ENCODE measurements around the gene ZNF407. TPM values are rescaled to one million over a fixed set of nuclear protein-coding genes. Genes with fewer than 3 reads are reported as not detected.

ZNF407 gene
- total and polyA plus RNA-seq, 3 donors from 2014 or later = 10.9 to 35.9 (median 30.8) TPM

- H3K4me1 ChIP-seq = no peaks in the 10 kb centered on the region
- TF ChIP-seq, protein P1, sequence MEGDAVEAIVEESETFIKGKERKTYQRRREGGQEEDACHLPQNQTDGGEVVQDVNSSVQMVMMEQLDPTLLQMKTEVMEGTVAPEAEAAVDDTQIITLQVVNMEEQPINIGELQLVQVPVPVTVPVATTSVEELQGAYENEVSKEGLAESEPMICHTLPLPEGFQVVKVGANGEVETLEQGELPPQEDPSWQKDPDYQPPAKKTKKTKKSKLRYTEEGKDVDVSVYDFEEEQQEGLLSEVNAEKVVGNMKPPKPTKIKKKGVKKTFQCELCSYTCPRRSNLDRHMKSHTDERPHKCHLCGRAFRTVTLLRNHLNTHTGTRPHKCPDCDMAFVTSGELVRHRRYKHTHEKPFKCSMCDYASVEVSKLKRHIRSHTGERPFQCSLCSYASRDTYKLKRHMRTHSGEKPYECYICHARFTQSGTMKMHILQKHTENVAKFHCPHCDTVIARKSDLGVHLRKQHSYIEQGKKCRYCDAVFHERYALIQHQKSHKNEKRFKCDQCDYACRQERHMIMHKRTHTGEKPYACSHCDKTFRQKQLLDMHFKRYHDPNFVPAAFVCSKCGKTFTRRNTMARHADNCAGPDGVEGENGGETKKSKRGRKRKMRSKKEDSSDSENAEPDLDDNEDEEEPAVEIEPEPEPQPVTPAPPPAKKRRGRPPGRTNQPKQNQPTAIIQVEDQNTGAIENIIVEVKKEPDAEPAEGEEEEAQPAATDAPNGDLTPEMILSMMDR (IDR thresholded peaks at IDR 0.05) = no peak
- TF ChIP-seq POLR2A (IDR thresholded peaks at IDR 0.05) = no peak
- no peaks in the 10 kb centered on the region for H3K36me3 ChIP-seq (ENCODE audit: low read depth, missing control alignments)
- 60 to 81% methylated on average over 4 of the region's 4 CpGs for WGBS, 2 donors
- DNase-seq = no peak
- no peaks in the 10 kb centered on the region for H3K9me3 ChIP-seq
- intact Hi-C loops (cut with DNase I; ENCODE audit: low total_unique reads) = no loop called here
- H3K4me3 ChIP-seq = no peak overlapping the region
- no peaks in the 10 kb centered on the region for H3K27me3 ChIP-seq
- no peak overlapping the region for H3K27ac ChIP-seq
Observed at GRCh38 chr18:74570266-74570665, 27.4 kb upstream of the ZNF407 start.

GRCh38 chr18:74571895-74572680 lies 25.6 kb upstream of the ZNF407 start:
- no peaks in the 10 kb centered on the region for H3K27me3 ChIP-seq
- H3K4me1 ChIP-seq = no peaks in the 10 kb centered on the region
- no peaks in the 10 kb centered on the region for H3K9me3 ChIP-seq
- DNase-seq = no peak
- TF ChIP-seq, protein P1 (IDR thresholded peaks at IDR 0.05) = no peak
- no peak for TF ChIP-seq POLR2A (IDR thresholded peaks at IDR 0.05)
- intact Hi-C loops (cut with DNase I; ENCODE audit: low total_unique reads) = no loop called here
- no peak overlapping the region for H3K4me3 ChIP-seq
- 83 to 85% methylated on average over 12 of the region's 12 CpGs for WGBS, 2 donors
- no peaks in the 10 kb centered on the region for H3K36me3 ChIP-seq (ENCODE audit: low read depth, missing control alignments)
- H3K27ac ChIP-seq = no peak overlapping the region

GRCh38 chr18:74573053-74573452 lies 24.6 kb upstream of the ZNF407 start:
- TF ChIP-seq, protein P1 (IDR thresholded peaks at IDR 0.05) = no peak
- TF ChIP-seq POLR2A (IDR thresholded peaks at IDR 0.05) = no peak
- intact Hi-C loops (cut with DNase I; ENCODE audit: low total_unique reads) = no loop called here
- no peak for DNase-seq
- Histone ChIP-seq H3K27me3 (no peaks in the 10 kb centered on the region), H3K36me3 (ENCODE audit: low read depth, missing control alignments) (no peaks in the 10 kb centered on the region), H3K9me3 (no peaks in the 10 kb centered on the region), H3K27ac (no peak overlapping the region), H3K4me3 (no peak overlapping the region), H3K4me1 (no peaks in the 10 kb centered on the region)

DNA sequence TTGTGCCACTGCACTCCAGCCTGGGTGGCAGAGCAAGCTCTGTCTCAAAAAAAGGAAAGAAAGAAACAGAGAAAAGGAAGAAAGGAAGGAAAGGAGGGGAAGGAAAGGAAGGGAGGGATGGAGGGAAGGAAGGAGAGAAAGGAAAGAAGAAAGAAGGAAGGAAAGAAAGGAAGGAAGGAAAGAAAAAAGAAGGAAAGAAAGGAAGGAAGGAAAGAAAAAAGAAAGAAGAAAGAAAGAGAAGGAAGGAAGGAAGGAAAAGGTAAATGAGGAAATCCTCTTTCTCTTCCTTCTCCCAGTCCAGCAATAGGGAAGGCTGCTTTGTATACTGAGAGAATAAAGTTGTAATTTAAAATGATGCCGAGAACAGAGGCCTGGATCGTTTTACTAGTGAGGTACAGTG lies 22.8 kb upstream of the ZNF407 start:
- Histone ChIP-seq H3K9me3 (no peaks in the 10 kb centered on the region), H3K36me3 (ENCODE audit: low read depth, missing control alignments) (no peaks in the 10 kb centered on the region), H3K4me3 (no peak overlapping the region), H3K27me3 (no peaks in the 10 kb centered on the region), H3K27ac (no peak overlapping the region), H3K4me1 (no peaks in the 10 kb centered on the region)
- 47 to 52% methylated on average over 2 of the region's 2 CpGs for WGBS, 2 donors
- no peak for DNase-seq
- TF ChIP-seq, protein P1 (IDR thresholded peaks at IDR 0.05) = no peak
- no peak for TF ChIP-seq POLR2A (IDR thresholded peaks at IDR 0.05)
- intact Hi-C loops (cut with DNase I; ENCODE audit: low total_unique reads) = no loop called here

- no peaks in the 10 kb centered on the region for H3K27me3 ChIP-seq
- H3K4me1 ChIP-seq = no peaks in the 10 kb centered on the region
- WGBS, 2 donors = 68 to 71% methylated on average over 5 of the region's 5 CpGs
- H3K9me3 ChIP-seq = no peaks in the 10 kb centered on the region
- no peaks in the 10 kb centered on the region for H3K36me3 ChIP-seq (ENCODE audit: low read depth, missing control alignments)
- intact Hi-C loops (cut with DNase I; ENCODE audit: low total_unique reads) = no loop called here
- DNase-seq = no peak
- no peak for TF ChIP-seq POLR2A (IDR thresholded peaks at IDR 0.05)
- TF ChIP-seq, protein P1 (IDR thresholded peaks at IDR 0.05) = no peak
- H3K4me3 ChIP-seq = no peak overlapping the region
- no peak overlapping the region for H3K27ac ChIP-seq
Observed at GRCh38 chr18:74577019-74577418, 20.7 kb upstream of the ZNF407 start.

Data from testis (tissue), 3 donors.